SJSA1 (cell line): ENCODE measurements around the gene FMN1. TPM values are rescaled to one million over a fixed set of nuclear protein-coding genes. Genes with fewer than 3 reads are reported as not detected.

Source experiments
- DNase-seq, 2 experiments: peaks; one replicate each; pipeline ENCODE4 v3.0.0-alpha.2; 2015 to 2020; ENCODE audit warnings: low spot score in 2 of 2, low read depth in 1 of 2
- H3K27ac ChIP-seq: fragments of 250-450 bp; sonication (Bioruptor Pico); 2 replicates; pipeline ENCODE4 v1.5.1; 2020; ENCODE audit warnings: mild to moderate bottlenecking, moderate library complexity
- H3K27me3 ChIP-seq: fragments of 250-450 bp; sonication (Bioruptor Pico); replicated peaks from 2 replicates; pipeline ENCODE4 v1.5.1; 2020; ENCODE audit warnings: mild to moderate bottlenecking, moderate library complexity
- H3K36me3 ChIP-seq: fragments of 250-450 bp; sonication (Bioruptor Pico); 2 replicates; pipeline ENCODE4 v1.5.1; 2020; ENCODE audit warnings: mild to moderate bottlenecking
- H3K4me1 ChIP-seq: fragments of 250-450 bp; sonication (Bioruptor Pico); replicated peaks from 2 replicates; pipeline ENCODE4 v1.6.1; 2021; ENCODE audit warnings: mild to moderate bottlenecking
- H3K4me3 ChIP-seq: fragments of 250-450 bp; sonication (Bioruptor Pico); 2 replicates; pipeline ENCODE4 v1.5.1; 2020; ENCODE audit warnings: mild to moderate bottlenecking
- H3K9me3 ChIP-seq: fragments of 250-450 bp; sonication (Bioruptor Pico); replicated peaks from 2 replicates; pipeline ENCODE4 v1.5.1; 2020; ENCODE audit warnings: mild to moderate bottlenecking
- total RNA-seq: library from RNA; depleted of rRNA; stranded (reverse); fragments of >200 nt; shearing (Covaris generic); gene quantifications from 2 replicates; pipeline ENCODE4 v1.2.3, GENCODE V29; 2014

Gene FMN1
- total RNA-seq, 1 experiment from 2014 or later, result 2.4 TPM

DNA sequence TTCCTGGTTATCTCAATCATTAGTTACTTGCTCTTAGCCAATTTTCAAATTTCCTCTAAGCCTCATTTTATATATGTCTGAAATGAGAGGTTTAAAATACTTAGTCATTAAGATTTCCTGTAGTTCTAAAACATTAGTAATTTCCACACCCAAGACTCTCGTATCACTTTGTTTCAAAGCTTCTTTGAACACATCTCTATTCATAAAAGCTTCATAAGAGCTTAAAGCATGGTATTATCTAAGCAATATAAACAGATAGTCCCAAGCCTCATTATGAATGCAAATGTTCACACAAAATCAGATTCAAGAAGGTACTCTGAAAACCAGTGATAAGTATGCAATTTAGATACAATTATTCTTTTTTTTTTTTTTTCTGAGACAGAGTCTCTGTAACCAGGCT is 217.0 kb downstream of the FMN1 start:
- DNase-seq, result no peak
- Histone ChIP-seq H3K27ac (no peak overlapping the region), H3K27me3 (no peaks in the 10 kb centered on the region; the same call in 1 of the 2 replicates), H3K36me3 (no peaks in the 10 kb centered on the region), H3K9me3 (no peaks in the 10 kb centered on the region), H3K4me1 (peaks cover 27% of the 10 kb centered on the region), H3K4me3 (no peak overlapping the region)

DNA sequence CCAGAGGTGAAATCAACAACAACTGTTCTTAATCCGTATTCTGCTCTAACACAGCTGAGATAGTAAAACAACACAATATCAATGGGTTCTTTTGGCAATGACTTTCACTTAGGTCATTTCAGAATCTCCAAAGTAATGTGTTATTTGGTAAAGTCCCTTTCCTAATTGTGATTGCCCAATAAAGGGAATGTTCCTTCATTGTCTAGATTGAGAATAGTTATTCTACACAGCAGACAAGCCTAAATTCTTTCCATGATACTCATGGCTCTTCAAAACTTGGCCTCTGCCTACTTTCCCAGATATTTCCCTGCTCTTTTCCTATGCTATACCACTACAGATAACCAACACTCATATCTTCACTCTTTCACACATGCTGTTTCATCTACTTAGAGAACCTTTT is 219.8 kb downstream of the FMN1 start:
- no peak for DNase-seq
- H3K4me1 ChIP-seq, result peaks cover 9% of the 10 kb centered on the region
- no peaks in the 10 kb centered on the region for H3K27me3 ChIP-seq
- H3K27ac ChIP-seq, result no peak overlapping the region
- H3K36me3 ChIP-seq, result no peaks in the 10 kb centered on the region
- H3K9me3 ChIP-seq, result no peaks in the 10 kb centered on the region
- no peak overlapping the region for H3K4me3 ChIP-seq

DNA sequence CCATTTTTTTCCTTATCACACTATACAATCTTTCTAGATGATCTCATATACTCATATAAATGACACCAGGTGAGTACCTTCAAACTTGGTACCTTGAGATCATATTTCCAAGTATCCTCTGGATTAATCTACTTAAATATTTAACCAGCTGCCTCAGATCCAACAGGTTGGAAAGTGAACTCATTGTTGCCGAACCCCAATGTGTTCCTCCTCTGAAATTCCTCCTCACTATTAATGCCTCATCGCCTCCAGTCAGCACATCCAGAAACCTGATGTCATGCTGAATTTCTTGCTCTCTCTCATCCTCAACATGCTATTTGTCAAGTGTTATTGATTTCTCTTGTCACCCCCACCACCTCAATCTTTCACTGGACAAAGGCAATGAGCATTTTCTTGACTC is 221.8 kb downstream of the FMN1 start:
- no peak overlapping the region for H3K4me3 ChIP-seq
- no peak overlapping the region for H3K27ac ChIP-seq
- H3K27me3 ChIP-seq, result no peaks in the 10 kb centered on the region
- H3K9me3 ChIP-seq, result no peaks in the 10 kb centered on the region
- H3K4me1 ChIP-seq, result no peaks in the 10 kb centered on the region
- no peak for DNase-seq
- H3K36me3 ChIP-seq, result no peaks in the 10 kb centered on the region

DNA sequence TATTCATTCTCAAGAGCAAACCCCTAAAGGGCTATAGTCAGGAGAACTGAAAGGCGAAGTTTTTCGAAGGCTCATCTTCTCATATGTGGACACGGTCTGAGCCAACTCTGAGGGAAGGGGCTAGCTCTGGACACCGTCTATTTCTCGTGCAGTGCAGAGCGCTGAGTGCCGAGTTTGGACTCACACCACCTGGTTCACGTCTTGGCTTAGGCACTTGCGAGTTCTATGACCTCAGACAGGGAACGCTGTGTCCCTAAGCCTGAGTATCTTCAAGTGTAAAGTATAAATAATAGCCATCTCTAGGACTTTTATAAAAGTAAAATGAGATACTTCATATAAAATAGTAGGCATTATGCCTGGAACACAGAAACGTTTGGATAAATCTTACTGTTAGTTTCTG is 223.7 kb downstream of the FMN1 start:
- no peak for DNase-seq
- H3K27me3 ChIP-seq, result no peaks in the 10 kb centered on the region
- H3K27ac ChIP-seq, result no peak overlapping the region
- H3K36me3 ChIP-seq, result no peaks in the 10 kb centered on the region
- no peaks in the 10 kb centered on the region for H3K4me1 ChIP-seq
- no peaks in the 10 kb centered on the region for H3K9me3 ChIP-seq
- no peak overlapping the region for H3K4me3 ChIP-seq

DNA sequence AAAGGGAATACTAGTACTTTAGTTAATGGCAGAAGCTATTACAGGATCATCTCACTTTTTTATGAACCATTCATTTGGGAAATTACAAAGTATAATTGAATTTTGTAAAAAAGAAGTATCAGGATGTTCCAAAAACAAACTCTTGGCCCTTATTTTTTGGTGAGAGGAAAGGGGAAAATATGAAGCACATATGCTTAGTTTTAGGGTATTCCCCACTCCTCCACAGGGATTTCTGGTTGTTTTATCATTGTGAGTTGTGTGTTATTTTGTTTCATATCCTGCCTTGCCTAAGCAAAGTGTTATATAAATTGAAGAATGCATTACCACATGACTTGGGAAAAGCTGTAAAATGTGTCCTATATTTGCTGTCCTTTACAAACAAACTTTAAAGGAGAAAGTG is 227.0 kb downstream of the FMN1 start:
- H3K4me1 ChIP-seq, result no peaks in the 10 kb centered on the region
- no peaks in the 10 kb centered on the region for H3K27me3 ChIP-seq
- no peak overlapping the region for H3K4me3 ChIP-seq
- no peak for DNase-seq
- H3K27ac ChIP-seq, result no peak overlapping the region
- 0 out of 2 replicates have a peak, but pooled peaks cover 3% of the 10 kb centered on the region for H3K36me3 ChIP-seq
- no peaks in the 10 kb centered on the region for H3K9me3 ChIP-seq

DNA sequence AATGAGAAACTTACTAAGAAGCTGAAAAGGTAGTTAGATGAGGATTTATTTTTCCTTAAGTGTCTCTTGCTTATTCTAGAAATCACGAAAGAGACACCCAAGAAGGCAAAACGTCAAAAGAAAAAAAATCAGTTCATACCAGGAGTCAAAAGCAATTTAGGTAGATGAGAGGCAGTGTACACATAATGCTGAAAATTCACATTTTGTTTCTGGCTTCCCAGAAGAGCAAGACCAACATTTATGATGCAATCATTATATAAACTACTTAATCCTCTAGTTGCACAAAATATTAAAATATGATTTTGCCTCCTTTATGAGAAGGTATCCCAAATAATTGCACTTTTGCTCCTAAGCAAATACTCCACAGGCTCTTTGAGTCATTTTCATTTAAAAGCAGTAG is 228.0 kb downstream of the FMN1 start:
- 0 out of 2 replicates have a peak, but pooled peaks cover 3% of the 10 kb centered on the region for H3K36me3 ChIP-seq
- no peaks in the 10 kb centered on the region for H3K9me3 ChIP-seq
- H3K4me1 ChIP-seq, result no peaks in the 10 kb centered on the region
- no peak overlapping the region for H3K4me3 ChIP-seq
- H3K27me3 ChIP-seq, result no peaks in the 10 kb centered on the region
- no peak overlapping the region for H3K27ac ChIP-seq
- no peak for DNase-seq

DNA sequence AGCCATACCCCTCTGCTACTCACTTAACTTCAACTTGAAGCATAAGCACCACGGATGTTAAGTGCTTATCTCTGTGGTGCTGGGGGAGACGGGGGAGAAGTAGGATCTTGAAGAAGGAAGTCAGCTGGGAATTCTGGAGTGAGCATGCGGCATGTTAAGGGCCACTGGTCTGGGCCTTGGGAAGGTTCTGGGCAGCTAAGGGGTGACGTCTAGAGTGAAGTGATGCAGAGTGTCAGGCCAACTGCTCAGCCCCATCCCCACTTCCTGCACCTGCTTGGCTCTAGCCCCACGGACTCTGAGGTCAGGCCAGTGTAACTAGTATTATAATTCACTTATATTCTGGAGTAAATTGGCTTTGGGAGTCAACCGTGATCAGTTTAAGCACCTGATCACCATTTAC is 228.6 kb downstream of the FMN1 start:
- Histone ChIP-seq H3K27ac (no peak overlapping the region), H3K36me3 (0 out of 2 replicates have a peak, but pooled peaks cover 3% of the 10 kb centered on the region), H3K9me3 (no peaks in the 10 kb centered on the region), H3K4me1 (no peaks in the 10 kb centered on the region), H3K27me3 (no peaks in the 10 kb centered on the region), H3K4me3 (no peak overlapping the region)
- DNase-seq, result no peak

DNA sequence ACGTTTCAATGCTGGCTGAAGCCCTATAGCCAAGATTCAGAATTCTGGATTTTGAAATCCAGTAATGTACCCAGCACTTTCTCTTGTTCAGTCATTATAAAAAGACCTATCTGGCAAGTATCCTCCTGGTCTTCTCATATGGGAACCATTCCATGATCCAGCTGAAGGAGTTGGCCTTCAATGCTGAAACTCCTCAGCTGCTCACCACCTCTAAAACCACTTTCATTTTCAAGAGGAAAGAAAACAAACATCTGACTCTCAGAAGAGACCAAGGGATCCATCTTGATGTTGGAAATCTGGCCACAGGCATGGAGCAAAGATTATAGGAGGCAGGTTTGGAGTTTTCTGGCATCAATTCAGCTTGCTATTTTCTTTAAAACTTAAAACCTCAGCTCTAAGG is 235.4 kb downstream of the FMN1 start:
- H3K36me3 ChIP-seq, result 0 out of 2 replicates have a peak, but pooled peaks cover 3% of the 10 kb centered on the region
- H3K27ac ChIP-seq, result peak overlapping the region; percentile 14; the same call in 1 of the 2 replicates
- H3K4me1 ChIP-seq, result peaks cover 5% of the 10 kb centered on the region
- H3K27me3 ChIP-seq, result no peaks in the 10 kb centered on the region
- DNase-seq, result no peak
- H3K9me3 ChIP-seq, result no peaks in the 10 kb centered on the region
- H3K4me3 ChIP-seq, result no peak overlapping the region

DNA sequence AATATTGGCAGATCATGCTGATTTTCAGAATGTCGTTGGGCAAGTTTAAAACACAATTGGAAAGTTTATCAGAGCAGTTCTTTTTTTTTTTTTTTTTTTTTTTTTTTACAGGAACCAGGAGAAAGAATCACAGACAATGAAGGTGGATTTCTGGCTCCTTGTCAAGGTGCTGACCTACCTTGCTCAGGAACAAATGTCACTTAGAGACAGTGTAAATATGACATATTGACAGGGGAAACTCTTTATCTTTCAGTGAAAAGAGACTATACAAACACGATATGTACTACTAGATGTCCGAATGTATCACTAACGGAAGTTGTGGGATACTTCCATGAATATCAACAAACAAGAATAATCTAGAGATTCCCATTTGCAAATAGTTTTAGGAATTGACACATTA is 237.3 kb downstream of the FMN1 start:
- H3K4me3 ChIP-seq, result no peak overlapping the region
- no peaks in the 10 kb centered on the region for H3K36me3 ChIP-seq
- no peaks in the 10 kb centered on the region for H3K27me3 ChIP-seq
- peaks cover 5% of the 10 kb centered on the region for H3K4me1 ChIP-seq
- no peak for DNase-seq
- no peaks in the 10 kb centered on the region for H3K9me3 ChIP-seq
- no peak overlapping the region for H3K27ac ChIP-seq

DNA sequence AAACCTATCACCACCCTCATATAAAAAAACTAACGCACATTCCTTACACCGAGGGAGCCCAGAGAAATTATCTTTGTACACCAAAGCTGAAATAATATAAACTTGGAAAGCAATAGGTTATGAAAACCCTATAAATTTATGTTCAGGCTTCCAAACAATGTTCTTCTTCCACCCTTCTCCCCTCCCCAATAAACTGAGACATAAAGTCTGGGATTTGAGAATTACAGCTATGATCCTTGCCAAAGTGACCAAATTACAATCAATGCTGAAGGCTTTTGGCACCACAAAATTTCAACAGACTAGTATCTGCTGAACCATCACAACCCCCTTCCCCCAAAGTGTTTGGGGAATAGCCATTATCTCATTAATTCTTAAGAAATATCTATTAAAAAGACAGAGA is 237.8 kb downstream of the FMN1 start:
- Histone ChIP-seq H3K4me3 (no peak overlapping the region), H3K27ac (no peak overlapping the region), H3K36me3 (no peaks in the 10 kb centered on the region)

DNA sequence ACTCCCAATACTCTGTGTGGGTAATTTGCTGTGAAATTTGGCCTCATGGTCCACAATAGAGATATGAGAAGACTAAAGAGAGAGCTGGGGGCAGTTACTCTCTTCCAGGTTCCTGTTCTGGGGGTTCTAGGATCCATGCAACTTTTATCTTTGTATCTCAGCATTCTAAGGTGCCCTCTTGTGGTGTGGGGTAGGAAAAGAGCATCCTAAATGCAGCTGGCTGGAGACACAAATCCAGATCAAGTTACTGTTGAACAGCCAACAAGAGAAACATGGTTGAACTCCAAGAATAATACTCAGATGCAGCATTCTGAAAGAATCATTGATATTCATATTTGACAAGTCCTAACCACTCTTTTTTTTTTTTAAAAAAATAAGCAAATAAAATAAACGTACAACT is 238.5 kb downstream of the FMN1 start:
- no peak overlapping the region for H3K27ac ChIP-seq
- peak in 1 of 2 experiments; percentile 36 for DNase-seq
- H3K27me3 ChIP-seq, result no peaks in the 10 kb centered on the region

More for the DNA sequence above, 237.8 kb downstream of the FMN1 start:
- peaks cover 5% of the 10 kb centered on the region for H3K4me1 ChIP-seq
- no peaks in the 10 kb centered on the region for H3K9me3 ChIP-seq
- no peaks in the 10 kb centered on the region for H3K27me3 ChIP-seq
- DNase-seq, result no peak

DNA sequence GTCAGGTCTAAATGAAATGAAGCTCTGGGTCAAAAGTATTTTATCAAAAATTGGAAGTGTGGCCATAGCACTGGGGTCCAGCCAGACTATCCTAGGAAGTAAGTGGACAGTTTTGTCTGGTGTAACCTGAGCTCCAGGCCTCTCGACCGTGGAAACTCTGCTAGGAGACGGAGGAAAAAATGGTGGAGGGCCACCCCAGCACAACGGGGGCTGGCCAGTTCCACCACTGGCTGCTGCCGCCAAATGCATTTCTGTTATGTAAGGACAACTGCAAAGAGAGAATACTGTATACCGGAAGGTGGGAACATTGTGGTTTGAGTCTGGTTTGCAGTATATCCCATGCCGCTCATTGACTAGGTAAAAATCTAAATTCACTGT is 241.0 kb downstream of the FMN1 start:
- H3K27ac ChIP-seq, result no peak overlapping the region
- DNase-seq, result no peak
- H3K4me3 ChIP-seq, result no peak overlapping the region
- H3K9me3 ChIP-seq, result no peaks in the 10 kb centered on the region
- H3K27me3 ChIP-seq, result no peaks in the 10 kb centered on the region
- H3K36me3 ChIP-seq, result no peaks in the 10 kb centered on the region
- H3K4me1 ChIP-seq, result no peaks in the 10 kb centered on the region

More for the DNA sequence above, 238.5 kb downstream of the FMN1 start:
- no peaks in the 10 kb centered on the region for H3K9me3 ChIP-seq
- peaks cover 5% of the 10 kb centered on the region for H3K4me1 ChIP-seq
- no peaks in the 10 kb centered on the region for H3K36me3 ChIP-seq
- H3K4me3 ChIP-seq, result no peak overlapping the region

DNA sequence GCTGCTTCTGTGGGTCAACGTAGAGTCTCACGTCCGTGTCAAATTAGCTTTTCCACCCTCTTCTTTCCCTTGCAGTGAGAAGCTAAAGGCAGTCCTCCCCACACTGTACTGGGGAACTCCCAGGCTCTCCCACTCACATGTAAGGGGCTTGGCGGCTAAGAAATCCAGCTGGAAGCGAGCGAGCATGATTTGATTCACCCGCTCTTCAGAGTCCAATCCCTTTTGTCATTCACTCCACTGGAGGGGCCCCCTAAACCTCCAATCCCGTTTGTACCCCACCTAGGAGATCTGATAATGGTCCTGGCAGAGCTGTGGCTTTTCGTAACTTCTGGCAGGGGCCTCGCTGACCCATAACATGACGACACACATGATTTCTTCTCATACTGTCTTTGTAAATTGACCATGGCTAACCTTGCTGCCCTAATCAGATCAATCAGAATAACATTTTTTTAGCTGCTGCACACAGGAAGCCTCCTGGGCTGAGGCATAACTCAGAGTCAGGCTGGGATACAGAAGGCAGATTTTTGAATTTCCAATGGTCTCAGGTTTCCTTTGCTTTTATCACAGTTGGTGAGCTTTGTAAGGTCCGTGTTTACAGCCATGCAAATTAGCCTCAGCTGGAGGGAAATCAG is 241.5 kb downstream of the FMN1 start:
- no peak overlapping the region for H3K27ac ChIP-seq
- no peaks in the 10 kb centered on the region for H3K9me3 ChIP-seq
- no peaks in the 10 kb centered on the region for H3K4me1 ChIP-seq
- H3K27me3 ChIP-seq, result no peaks in the 10 kb centered on the region
- H3K4me3 ChIP-seq, result no peak overlapping the region
- H3K36me3 ChIP-seq, result no peaks in the 10 kb centered on the region
- DNase-seq, result no peak

DNA sequence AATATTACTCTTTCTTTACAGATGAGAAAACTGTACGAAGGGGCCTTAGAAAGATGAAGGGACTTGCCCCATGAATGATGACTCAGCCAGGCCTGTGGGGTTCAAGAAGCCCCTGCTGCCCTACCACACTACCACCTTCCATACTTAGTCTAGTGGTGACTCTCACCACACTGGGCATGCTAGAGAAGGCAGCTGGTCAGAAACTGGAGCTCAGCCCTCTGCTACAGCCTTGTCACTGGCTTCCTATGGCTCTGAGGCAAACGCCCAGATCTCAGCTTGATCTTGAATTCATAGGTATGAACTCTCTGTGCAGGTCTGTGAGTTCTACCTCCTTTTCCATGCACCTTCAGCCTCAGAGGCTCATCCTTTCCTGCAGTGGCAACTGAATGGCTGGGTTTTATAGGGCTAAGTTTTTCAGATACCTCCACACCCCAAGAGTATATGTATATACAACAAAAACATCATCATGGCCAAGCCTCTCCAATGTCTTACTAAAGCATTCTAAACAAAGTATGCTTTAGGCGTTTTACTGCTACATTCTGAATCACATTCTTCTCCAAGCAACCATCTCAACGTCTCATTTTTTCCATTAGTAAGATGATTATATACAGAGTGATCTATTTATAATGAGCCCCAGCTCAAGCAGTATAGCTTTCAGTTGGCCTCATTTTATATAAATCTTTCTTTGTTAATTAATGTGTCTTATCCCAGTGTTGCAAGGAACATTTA is 242.6 kb downstream of the FMN1 start:
- DNase-seq, result no peak

More for the DNA sequence above, 242.6 kb downstream of the FMN1 start:
- Histone ChIP-seq H3K27ac (no peak overlapping the region), H3K27me3 (no peaks in the 10 kb centered on the region), H3K9me3 (no peaks in the 10 kb centered on the region), H3K4me3 (no peak overlapping the region), H3K4me1 (no peaks in the 10 kb centered on the region), H3K36me3 (no peaks in the 10 kb centered on the region)
